Measurements from ENCODE around the gene HSPA8.
A peak's percentile ranks its signal among the peaks of the same experiment; 100 is the strongest.
"Not testable (repeated sequence)": the region's sequence is repeated elsewhere in the genome, so short reads cannot be mapped to it uniquely, and the experiment has no call there.

HSPA8 gene

DNA sequence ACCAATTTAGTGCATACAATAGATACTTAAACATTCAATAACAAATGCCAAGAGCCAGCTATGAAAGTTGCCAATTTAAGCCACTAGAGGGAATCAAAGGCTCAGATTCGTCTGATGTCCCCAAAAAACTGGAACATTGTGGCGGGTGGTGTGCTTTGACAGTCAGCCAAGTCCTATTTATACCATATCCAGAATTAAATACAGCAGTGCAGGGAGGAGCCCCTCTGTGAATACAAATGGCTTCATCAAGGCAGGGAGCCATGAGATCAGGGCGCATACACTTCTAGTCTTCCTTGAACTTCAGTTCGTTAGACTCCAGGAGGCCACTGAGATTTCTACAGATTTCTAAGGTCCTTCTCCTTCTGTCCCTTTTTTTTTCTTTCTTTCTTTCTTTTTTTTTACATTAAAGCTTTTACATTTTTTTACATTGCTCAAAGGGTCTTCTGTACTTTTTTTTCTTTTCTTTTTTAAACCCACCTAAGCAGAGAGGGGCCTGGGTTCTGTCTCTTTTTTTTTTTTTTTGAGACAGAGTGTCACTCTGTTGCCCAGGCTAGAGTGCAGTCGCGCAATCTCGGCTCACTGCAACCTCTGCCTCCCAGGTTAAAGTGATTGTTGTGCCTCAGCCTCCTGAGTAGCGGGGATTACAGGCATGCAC lies 41.5 kb upstream of the HSPA8 start:
- DNase-seq, result peak; percentile 67
- peaks cover 5% of the 10 kb centered on the region; the same call in 1 of the 2 replicates for H3K4me1 ChIP-seq
- TF ChIP-seq, protein P1, sequence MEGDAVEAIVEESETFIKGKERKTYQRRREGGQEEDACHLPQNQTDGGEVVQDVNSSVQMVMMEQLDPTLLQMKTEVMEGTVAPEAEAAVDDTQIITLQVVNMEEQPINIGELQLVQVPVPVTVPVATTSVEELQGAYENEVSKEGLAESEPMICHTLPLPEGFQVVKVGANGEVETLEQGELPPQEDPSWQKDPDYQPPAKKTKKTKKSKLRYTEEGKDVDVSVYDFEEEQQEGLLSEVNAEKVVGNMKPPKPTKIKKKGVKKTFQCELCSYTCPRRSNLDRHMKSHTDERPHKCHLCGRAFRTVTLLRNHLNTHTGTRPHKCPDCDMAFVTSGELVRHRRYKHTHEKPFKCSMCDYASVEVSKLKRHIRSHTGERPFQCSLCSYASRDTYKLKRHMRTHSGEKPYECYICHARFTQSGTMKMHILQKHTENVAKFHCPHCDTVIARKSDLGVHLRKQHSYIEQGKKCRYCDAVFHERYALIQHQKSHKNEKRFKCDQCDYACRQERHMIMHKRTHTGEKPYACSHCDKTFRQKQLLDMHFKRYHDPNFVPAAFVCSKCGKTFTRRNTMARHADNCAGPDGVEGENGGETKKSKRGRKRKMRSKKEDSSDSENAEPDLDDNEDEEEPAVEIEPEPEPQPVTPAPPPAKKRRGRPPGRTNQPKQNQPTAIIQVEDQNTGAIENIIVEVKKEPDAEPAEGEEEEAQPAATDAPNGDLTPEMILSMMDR (IDR thresholded peaks at IDR 0.05; ENCODE audit: low read depth, low read length), result peak; percentile 87
- H3K4me3 ChIP-seq (ENCODE audit: low read depth, low read length), result no peak overlapping the region
- no peaks in the 10 kb centered on the region for H3K27me3 ChIP-seq
- no peaks in the 10 kb centered on the region for H3K9me3 ChIP-seq
- H3K36me3 ChIP-seq, result no peaks in the 10 kb centered on the region

- TF ChIP-seq, protein P1 (IDR thresholded peaks at IDR 0.05; ENCODE audit: low read depth, low read length), result no peak
- no peak overlapping the region for H3K4me3 ChIP-seq (ENCODE audit: low read depth, low read length)
- no peaks in the 10 kb centered on the region for H3K36me3 ChIP-seq
- H3K9me3 ChIP-seq, result no peaks in the 10 kb centered on the region
- H3K4me1 ChIP-seq, result no peaks in the 10 kb centered on the region
- H3K27me3 ChIP-seq, result no peaks in the 10 kb centered on the region
- DNase-seq, result no peak
These were observed 38.6 kb upstream of the HSPA8 start for GRCh38 chr11:123100379-123101085.

DNA sequence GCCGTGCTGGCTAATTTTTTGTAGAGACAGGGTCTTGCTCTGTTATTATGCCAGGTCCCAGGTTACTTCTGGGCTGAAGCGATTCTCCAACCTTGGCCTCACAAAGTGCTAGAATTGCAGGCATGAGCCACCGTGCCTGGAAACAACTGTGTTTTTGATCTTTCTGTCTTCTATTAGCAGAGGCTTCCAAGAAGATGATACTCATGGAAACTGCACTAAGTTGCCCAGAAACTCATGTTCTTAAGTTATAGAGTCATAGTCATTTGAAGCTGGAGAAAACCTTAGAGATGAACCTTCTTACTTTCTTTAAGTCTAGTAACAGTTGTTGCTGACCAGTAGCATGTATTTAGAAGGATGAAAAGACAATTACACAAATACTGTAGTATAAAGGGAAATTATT lies 37.1 kb upstream of the HSPA8 start:
- TF ChIP-seq, protein P1 (IDR thresholded peaks at IDR 0.05; ENCODE audit: low read depth, low read length), result no peak
- Histone ChIP-seq H3K4me3 (ENCODE audit: low read depth, low read length) (no peak overlapping the region), H3K27me3 (no peaks in the 10 kb centered on the region), H3K36me3 (no peaks in the 10 kb centered on the region), H3K4me1 (no peaks in the 10 kb centered on the region), H3K9me3 (no peaks in the 10 kb centered on the region)
- no peak for DNase-seq

GRCh38 chr11:123093739-123094138 lies 31.8 kb upstream of the HSPA8 start:
- Histone ChIP-seq H3K4me1 (no peaks in the 10 kb centered on the region), H3K27me3 (no peaks in the 10 kb centered on the region), H3K9me3 (no peaks in the 10 kb centered on the region), H3K36me3 (no peaks in the 10 kb centered on the region), H3K4me3 (ENCODE audit: low read depth, low read length) (no peak overlapping the region)
- TF ChIP-seq, protein P1 (IDR thresholded peaks at IDR 0.05; ENCODE audit: low read depth, low read length), result no peak
- DNase-seq, result no peak

DNA sequence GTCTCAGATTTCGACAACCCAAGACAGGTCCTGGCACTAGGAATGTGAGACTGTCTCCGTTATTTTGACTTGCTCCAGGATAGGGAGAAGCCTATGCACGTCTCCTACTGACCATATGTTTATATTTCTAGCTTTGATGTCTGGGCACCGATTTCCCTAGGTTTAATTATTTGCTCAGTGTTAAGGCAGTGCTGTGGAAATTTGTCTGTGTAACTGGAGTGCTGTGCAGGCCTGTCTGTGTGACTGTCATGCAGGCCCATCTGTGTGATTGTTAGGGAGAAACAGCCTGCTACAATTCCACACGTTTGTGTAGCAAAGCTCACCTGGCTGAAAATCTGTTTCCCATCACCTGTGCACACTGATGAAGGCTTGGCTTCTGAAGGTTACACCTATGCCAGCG lies 29.6 kb upstream of the HSPA8 start:
- Histone ChIP-seq H3K9me3 (no peaks in the 10 kb centered on the region), H3K4me1 (no peaks in the 10 kb centered on the region), H3K36me3 (no peaks in the 10 kb centered on the region), H3K4me3 (ENCODE audit: low read depth, low read length) (no peak overlapping the region), H3K27me3 (no peaks in the 10 kb centered on the region)
- DNase-seq, result no peak
- TF ChIP-seq, protein P1 (IDR thresholded peaks at IDR 0.05; ENCODE audit: low read depth, low read length), result no peak

- not testable (repeated sequence) for DNase-seq, H3K36me3 ChIP-seq, H3K27me3 ChIP-seq
These were observed 28.2 kb upstream of the HSPA8 start for GRCh38 chr11:123090168-123090567.

DNA sequence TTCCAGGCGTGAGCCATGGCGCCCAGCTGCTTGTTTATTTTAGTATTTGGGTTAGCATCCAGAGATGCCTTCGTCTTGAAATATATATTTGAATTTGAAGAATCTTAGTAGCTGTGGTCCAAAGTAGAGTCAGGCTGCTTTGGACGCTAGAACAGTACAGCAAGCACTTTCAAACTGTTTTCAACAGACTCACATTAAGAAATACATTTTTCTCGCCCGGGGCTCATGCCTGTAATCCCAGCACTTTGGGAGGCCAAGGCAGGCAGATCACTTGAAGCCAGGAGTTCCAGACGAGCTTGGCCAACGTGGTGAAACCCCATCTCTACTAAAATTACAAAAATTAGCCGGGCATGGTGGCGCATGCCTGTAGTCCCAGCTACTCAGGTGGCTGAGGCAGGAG lies 27.0 kb upstream of the HSPA8 start:
- not testable (repeated sequence) for H3K4me3 ChIP-seq (ENCODE audit: low read depth, low read length); H3K9me3 ChIP-seq; H3K4me1 ChIP-seq; DNase-seq; H3K36me3 ChIP-seq; H3K27me3 ChIP-seq

More at GRCh38 chr11:123090168-123090567, 28.2 kb upstream of the HSPA8 start:
- not testable (repeated sequence) for H3K4me1 ChIP-seq; H3K9me3 ChIP-seq; H3K4me3 ChIP-seq (ENCODE audit: low read depth, low read length)

- H3K4me3 ChIP-seq (ENCODE audit: low read depth, low read length); H3K4me1 ChIP-seq; H3K36me3 ChIP-seq; H3K9me3 ChIP-seq; DNase-seq; H3K27me3 ChIP-seq: not testable (repeated sequence)
These were observed 25.7 kb upstream of the HSPA8 start for GRCh38 chr11:123087657-123088056.
